Chondrocyte (in vitro differentiated cells): Measurements from ENCODE around the gene CTNND2. TPM values are rescaled to one million over a fixed set of nuclear protein-coding genes. Genes with fewer than 3 reads are reported as not detected.

ENCODE experiments used
- DNase-seq: peaks from one replicate; pipeline ENCODE4 v3.0.0; 2021; ENCODE audit warnings: mixed read lengths, low spot score
- H3K27ac Mint-ChIP-seq: one replicate; pipeline ENCODE4 v1.8.0; 2021; ENCODE audit warnings: mild to moderate bottlenecking, moderate library complexity, mixed read lengths; ENCODE audit not compliant: unreplicated experiment
- H3K27me3 Mint-ChIP-seq: 2 replicates; pipeline ENCODE4 v1.8.0; 2021; ENCODE audit warnings: low read depth, mixed read lengths
- H3K36me3 Mint-ChIP-seq: 2 replicates; pipeline ENCODE4 v1.8.0; 2021; ENCODE audit warnings: low read depth, mixed read lengths
- H3K4me1 Mint-ChIP-seq: 2 replicates; pipeline ENCODE4 v1.8.0; 2021; ENCODE audit warnings: low read depth, mild to moderate bottlenecking, mixed read lengths
- H3K4me3 Mint-ChIP-seq: one replicate; pipeline ENCODE4 v1.8.0; 2021; ENCODE audit warnings: mild to moderate bottlenecking, moderate library complexity, mixed read lengths; ENCODE audit not compliant: unreplicated experiment
- H3K9me3 Mint-ChIP-seq: 2 replicates; pipeline ENCODE4 v1.8.0; 2021; ENCODE audit warnings: low read depth, mixed read lengths
- CTCF ChIP-seq: fragments of 200-600 bp; sonication (generic); IDR thresholded peaks from 2 replicates; pipeline ENCODE4 v1.5.0; 2021; ENCODE audit warnings: antibody characterized with exemption, mild to moderate bottlenecking, moderate library complexity
- total RNA-seq: library from RNA; stranded (reverse); gene quantifications from 3 replicates; pipeline ENCODE4 v1.2.1, GENCODE V29; 2021

CTNND2 gene
- total RNA-seq, 1 donor from 2014 or later: 2.1 TPM

GRCh38 chr5:11372191-11372590 is 532.1 kb downstream of the CTNND2 start:
- no peak overlapping the region for H3K4me3 Mint-ChIP-seq
- no peak for DNase-seq
- no peak for TF ChIP-seq CTCF
- H3K4me1 Mint-ChIP-seq: peaks cover 4% of the 10 kb centered on the region
- no peak overlapping the region for H3K27ac Mint-ChIP-seq
- peaks cover 14% of the 10 kb centered on the region for H3K27me3 Mint-ChIP-seq
- H3K36me3 Mint-ChIP-seq: no peaks in the 10 kb centered on the region
- no peaks in the 10 kb centered on the region for H3K9me3 Mint-ChIP-seq

GRCh38 chr5:11371021-11371420 is 533.2 kb downstream of the CTNND2 start:
- H3K27me3 Mint-ChIP-seq: peaks cover 14% of the 10 kb centered on the region
- no peak overlapping the region for H3K27ac Mint-ChIP-seq
- no peak for DNase-seq
- no peak overlapping the region for H3K4me3 Mint-ChIP-seq
- no peaks in the 10 kb centered on the region for H3K9me3 Mint-ChIP-seq
- TF ChIP-seq CTCF: no peak
- H3K36me3 Mint-ChIP-seq: no peaks in the 10 kb centered on the region
- H3K4me1 Mint-ChIP-seq: peaks cover 4% of the 10 kb centered on the region

GRCh38 chr5:11364531-11364930 is 539.7 kb downstream of the CTNND2 start:
- no peak overlapping the region for H3K27ac Mint-ChIP-seq
- peaks cover 7% of the 10 kb centered on the region for H3K27me3 Mint-ChIP-seq
- H3K4me1 Mint-ChIP-seq: peaks cover 4% of the 10 kb centered on the region
- peaks cover 5% of the 10 kb centered on the region for H3K9me3 Mint-ChIP-seq
- H3K4me3 Mint-ChIP-seq: no peak overlapping the region
- DNase-seq: no peak
- no peaks in the 10 kb centered on the region for H3K36me3 Mint-ChIP-seq
- TF ChIP-seq CTCF: no peak

GRCh38 chr5:11363631-11364178 is 540.5 kb downstream of the CTNND2 start:
- Mint-ChIP-seq H3K36me3 (no peaks in the 10 kb centered on the region), H3K4me1 (peaks cover 4% of the 10 kb centered on the region), H3K4me3 (no peak overlapping the region), H3K9me3 (peaks cover 5% of the 10 kb centered on the region), H3K27ac (no peak overlapping the region), H3K27me3 (peaks cover 2% of the 10 kb centered on the region)
- no peak for DNase-seq
- no peak for TF ChIP-seq CTCF

- H3K4me1 Mint-ChIP-seq: no peaks in the 10 kb centered on the region
Measured at GRCh38 chr5:11361768-11362167, 542.5 kb downstream of the CTNND2 start.

More at GRCh38 chr5:11361768-11362167, 542.5 kb downstream of the CTNND2 start:
- Mint-ChIP-seq H3K9me3 (peaks cover 5% of the 10 kb centered on the region), H3K4me3 (no peak overlapping the region), H3K27ac (no peak overlapping the region), H3K27me3 (no peaks in the 10 kb centered on the region), H3K36me3 (no peaks in the 10 kb centered on the region)
- TF ChIP-seq CTCF: no peak
- DNase-seq: no peak
